Brain pericyte (primary cell): ENCODE data around the gene MYT1.
"Not testable (repeated sequence)": the region's sequence is repeated elsewhere in the genome, so short reads cannot be mapped to it uniquely, and the experiment has no call there.

Source experiments
- DNase-seq: peaks from one replicate; pipeline ENCODE4 v3.0.0-alpha.2; 2012; ENCODE audit warnings: low read depth, low spot score

MYT1 gene

DNA sequence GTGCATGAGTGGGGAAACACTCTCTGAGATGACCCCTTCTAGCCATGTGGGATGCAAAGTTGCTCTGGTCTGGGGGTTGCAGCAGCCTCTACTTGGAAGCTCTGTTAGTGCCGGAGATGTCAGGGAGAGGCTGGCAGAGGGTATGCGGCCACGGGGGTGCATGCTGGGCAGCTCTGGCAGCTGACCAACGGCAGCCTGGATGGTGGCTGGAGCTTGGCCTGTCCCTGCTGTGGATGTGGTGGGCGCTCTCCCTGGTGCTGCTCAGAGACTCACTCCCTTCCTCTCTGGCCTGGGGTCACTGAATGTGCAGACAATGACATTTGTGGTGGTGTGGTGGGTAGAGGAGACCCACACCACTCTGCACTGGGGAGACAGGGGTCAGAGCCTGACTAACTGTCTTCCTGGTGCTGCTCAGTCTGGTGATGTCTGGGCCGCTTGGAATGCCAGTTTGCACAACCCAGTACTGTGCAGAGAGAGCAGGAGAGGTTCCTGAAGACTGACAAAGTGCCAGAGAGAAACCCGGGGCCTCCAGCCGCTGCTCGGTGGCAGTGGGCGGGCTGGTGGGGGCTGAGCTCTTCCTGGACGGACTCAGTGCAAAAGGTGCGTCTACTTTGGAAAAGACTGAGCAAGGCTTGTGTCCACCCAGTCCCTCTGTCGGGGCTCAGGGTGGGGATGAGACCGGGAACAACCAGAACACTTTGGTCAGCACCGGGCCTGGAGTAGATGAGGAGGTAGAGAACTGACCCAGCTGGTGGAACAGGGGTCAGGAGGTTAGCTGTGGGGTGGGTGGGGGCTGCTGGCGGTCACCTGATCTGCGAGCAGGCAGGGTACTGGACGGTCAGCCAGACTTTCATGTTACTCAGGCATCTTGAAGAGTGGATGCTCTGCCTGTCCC is 2.7 kb downstream of the MYT1 start:
- no peak for DNase-seq

- no peak for DNase-seq
Observed at GRCh38 chr20:64167676-64168075, 3.4 kb downstream of the MYT1 start.

DNA sequence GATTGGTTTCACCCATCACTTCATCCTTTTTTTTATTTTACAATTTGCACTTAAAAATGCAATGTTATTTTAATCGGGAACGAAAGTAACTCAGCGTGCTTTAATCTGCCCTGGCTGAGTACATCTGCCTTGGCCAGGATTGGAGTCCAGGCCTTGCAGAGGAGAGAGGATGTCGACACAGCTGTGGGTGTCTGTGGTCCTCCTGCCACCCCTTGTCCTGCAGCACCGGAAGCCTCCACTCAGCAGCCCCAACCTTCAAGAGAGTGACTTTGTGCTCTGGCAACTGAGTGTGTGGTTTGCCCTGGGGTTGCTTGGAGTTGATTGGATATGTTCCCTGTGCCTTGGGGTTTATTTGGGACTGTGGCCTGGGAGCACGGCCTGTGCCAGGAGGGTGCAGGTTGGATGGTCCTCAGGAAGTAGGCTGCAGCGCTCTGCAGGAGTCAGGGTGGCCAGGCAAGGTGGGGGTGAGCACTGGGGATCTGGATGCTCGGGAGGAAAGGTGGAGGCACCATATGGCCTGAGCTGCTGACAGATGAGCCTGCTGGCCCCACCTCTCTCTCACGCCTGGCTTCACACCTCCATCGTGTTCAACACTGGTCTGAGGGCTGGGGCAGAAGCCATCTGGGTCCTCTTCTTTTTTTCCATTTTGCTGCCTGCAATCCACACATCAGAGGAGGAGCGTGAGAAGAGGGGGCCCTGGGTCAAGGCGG is 4.3 kb downstream of the MYT1 start:
- no peak for DNase-seq

GRCh38 chr20:64169091-64169560 is 4.9 kb downstream of the MYT1 start:
- DNase-seq = no peak

DNA sequence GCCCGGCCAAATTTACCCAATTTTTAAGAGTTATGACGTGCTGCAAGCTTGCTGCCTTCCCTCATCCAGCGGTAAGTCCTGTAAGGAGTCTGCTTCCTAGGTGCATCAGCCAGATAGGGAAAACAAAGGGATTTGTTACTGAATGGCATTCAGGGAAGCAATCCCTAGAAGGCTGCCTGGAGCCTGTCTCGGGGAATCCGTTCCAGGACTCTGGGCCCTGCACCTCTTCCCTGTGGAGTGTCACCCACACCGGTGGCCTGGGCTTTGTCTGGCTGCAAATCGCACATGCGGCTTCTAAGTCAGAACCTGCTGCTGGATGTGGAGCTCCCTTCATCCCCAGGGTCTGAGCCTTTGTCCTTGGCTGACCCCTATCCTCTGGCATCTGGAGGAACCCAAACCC is 7.0 kb downstream of the MYT1 start:
- no peak for DNase-seq

DNA sequence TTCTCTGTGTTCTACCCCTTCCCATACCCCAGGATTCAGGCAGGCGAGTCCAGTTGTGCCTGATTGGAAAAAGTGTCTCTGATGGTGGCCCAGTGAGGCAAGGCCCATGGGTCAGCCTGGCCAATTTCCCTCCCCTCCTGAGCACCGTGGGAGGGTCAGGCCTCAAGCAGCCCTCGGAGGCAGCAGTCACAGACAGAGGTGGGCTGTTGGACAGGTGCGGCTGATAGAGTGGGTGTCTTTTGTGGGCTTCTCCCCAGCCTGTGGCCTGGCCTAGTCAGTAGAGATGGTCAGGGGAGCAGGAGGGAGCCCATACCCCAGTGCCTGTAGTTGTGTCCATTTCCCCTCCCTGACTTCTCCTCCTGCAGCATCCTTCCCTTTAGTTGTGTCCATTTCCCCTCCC is 8.9 kb downstream of the MYT1 start:
- DNase-seq = no peak

- no peak for DNase-seq
Observed at GRCh38 chr20:64176551-64176950, 12.3 kb downstream of the MYT1 start.

DNA sequence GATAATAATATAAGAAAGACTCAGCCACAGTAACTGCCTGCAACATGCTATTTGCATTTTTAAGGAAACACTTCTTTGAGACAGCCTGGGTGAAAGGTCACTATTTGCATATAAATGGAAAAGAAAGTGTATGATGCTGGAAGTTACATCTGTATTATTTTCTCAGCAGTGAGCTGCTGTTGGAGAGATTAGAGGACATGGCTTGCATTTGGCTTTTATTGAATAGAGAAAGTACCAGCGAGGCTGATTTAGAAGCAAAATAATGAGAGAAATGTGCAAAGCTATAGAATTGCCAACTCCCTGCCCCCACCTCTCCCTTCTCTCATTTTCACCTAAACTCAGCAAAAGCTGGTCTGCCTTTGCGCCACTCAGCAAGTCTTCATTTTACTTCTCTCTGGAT is 12.7 kb downstream of the MYT1 start:
- DNase-seq = no peak

GRCh38 chr20:64177384-64177783 is 13.1 kb downstream of the MYT1 start:
- no peak for DNase-seq

DNA sequence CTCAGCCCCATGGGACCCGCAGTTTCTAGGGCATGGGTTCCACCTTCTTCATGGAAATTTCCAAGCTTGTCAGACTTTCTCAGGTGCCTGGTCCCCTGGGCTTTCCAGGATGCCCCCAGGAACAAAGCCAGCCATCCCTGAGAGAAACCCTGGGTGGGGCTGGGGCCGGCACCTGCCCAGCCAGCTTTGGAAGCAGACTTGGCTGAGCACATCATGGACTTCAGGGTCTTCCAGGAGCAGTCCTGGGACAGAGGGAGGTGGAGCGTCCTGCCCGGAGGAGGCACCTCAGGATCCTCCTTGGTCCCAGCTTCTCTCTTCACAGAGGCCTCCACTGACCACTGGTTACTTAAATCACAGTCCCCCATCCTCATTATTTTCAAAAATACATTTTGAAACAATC is 13.5 kb downstream of the MYT1 start:
- DNase-seq = no peak

GRCh38 chr20:64178925-64179324 is 14.7 kb downstream of the MYT1 start:
- not testable (repeated sequence) for DNase-seq

DNA sequence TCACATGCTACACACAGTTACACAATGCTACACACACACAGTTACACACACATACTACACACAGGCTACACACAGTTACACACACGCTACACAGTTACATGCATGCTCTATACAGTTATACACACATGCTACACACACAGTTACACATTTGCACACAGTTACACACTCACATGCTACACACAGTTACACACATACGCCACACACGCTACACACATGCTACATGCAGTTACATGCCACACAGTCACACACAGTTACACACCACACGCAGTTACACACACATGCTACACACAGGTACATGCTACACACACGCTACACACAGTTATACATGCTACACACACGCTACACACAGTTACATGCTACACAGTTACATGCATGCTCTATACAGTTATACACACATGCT is 15.6 kb downstream of the MYT1 start:
- no peak for DNase-seq

DNA sequence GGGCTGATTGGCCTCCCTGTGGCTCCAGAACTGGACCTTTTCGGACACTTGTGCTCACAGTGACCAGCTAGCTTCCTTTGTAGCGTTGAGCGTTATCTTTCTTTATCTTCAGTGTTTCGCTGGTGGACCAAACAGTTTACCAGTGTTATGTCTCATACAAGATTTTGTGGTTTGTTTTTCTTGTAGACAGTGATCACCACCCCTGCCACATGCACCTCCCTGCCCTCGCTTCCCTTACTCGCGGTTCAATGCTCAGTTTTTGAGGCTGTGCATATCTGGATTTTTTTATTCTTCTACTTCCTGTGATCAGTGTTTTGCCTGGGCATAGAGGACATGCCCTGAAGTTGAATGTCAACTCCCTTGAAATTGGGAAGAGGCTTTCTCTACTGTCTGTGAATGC is 16.4 kb downstream of the MYT1 start:
- DNase-seq = no peak

DNA sequence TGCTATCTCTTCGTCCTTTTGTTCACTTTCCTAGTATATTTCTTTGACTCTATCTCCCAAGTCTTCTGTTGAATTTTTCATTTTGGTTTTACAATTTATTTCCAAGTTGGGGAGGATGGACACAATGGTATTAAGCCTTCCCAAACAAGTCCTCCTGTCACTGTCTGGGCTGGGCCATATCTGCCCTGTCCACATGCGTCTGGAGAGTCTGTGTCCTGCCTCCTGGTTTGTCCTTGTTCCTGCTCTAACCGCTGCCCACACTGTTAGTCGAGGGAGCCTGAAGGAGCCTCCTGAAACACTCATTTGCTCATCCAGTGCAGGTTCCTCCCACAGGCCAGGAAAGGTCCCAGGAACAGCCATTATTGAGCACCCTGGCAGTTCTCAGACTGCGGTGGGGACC is 17.1 kb downstream of the MYT1 start:
- no peak for DNase-seq

- no peak for DNase-seq
Observed at GRCh38 chr20:64182146-64182865, 18.1 kb downstream of the MYT1 start.

DNA sequence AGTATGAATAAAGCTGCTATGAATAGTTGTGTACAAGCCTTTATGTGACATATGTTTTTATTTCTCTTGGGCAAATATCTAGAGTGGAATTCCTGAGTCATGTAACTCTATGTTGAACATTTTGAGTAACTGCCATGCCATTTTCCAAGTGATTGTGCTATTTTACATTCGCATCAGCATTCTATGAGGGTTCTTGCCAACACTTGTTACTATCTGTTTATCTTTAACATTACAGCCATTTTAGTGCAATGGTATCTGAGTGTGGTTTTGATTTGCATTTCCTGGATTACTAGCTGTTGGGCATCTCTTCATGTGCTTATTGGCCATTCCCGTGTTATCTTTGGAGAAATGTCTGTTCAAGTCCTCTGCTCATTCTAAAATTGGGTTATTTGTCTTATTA is 19.1 kb downstream of the MYT1 start:
- no peak for DNase-seq

GRCh38 chr20:64184795-64185194 is 20.5 kb downstream of the MYT1 start:
- no peak for DNase-seq

DNA sequence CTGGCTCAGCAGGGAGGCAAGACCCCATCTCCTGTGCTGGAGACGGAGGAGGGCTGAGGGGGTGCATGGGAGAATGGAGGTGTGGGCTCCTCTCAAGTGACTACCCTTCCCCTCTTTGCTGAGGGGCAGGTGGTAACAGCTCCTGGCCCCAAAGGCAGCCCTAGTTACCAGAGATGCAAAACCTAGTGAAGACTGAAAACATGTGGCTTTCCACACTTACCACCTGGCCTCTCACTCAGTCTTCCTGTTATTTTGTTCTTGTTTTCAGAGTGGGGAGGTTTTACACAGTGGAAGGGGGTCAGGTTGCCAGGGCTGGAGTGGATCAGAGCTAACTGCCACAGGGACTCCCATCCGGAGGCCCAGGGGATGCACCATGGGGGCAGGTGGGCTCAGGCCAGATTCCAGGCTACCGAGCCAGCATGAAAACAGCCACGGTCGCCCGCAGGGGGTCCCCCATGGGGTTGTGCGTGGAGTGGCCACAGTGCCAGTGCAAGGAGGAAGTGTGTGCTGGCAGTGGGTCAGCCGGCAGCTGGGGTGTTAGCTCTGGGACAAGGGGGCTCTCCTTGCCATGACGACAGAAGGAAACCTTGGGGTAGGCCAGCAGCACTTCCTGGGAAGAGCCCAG is 21.1 kb downstream of the MYT1 start:
- DNase-seq = no peak

DNA sequence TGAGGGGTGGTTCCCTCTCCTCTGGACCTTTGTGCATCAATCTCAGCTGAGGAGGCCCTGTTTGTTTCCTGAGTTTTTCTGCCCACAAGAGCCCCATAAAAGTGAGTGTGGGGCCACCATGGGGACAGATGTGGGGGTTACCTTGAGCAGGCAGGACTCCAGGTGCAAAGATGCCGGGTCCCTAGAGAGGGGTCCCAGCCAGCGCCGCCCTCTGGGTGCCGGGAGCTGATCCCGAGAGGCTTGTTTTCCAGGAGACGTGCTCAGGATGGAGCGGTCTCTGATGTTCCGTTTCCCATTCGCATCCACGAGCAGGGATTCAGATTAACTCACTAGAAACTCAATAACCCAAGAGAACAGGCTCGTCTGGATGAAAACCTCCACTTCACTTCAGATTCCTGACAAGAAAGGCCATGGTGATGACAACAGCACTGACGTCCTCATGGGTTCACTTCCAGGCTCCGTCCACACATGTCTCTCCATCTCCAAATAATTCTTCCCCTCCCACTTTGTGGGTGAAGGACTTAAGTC is 21.9 kb downstream of the MYT1 start:
- DNase-seq = no peak

- DNase-seq = not testable (repeated sequence)
Observed at GRCh38 chr20:64187213-64187612, 23.0 kb downstream of the MYT1 start.

GRCh38 chr20:64188091-64188490 is 23.8 kb downstream of the MYT1 start:
- DNase-seq = no peak
